Stimulated activated CD8-positive, alpha-beta memory T cell treated with anti-CD3 and anti-CD28 coated beads, Interleukin-4, amount 100 ng/mL, for 24 hours (primary cell): ENCODE measurements around the gene PTPRN2.
"Not testable (repeated sequence)": the region's sequence is repeated elsewhere in the genome, so short reads cannot be mapped to it uniquely, and the experiment has no call there.

Experiments used
- DNase-seq: peaks from one replicate; pipeline ENCODE4 v3.0.0-alpha.2; 2020; ENCODE audit warnings: low read depth

The PTPRN2 gene

GRCh38 chr7:158550886-158551452 lies 36.7 kb downstream of the PTPRN2 start:
- DNase-seq: no peak

- DNase-seq: no peak
Measured at GRCh38 chr7:158550394-158550700, 37.3 kb downstream of the PTPRN2 start.

DNA sequence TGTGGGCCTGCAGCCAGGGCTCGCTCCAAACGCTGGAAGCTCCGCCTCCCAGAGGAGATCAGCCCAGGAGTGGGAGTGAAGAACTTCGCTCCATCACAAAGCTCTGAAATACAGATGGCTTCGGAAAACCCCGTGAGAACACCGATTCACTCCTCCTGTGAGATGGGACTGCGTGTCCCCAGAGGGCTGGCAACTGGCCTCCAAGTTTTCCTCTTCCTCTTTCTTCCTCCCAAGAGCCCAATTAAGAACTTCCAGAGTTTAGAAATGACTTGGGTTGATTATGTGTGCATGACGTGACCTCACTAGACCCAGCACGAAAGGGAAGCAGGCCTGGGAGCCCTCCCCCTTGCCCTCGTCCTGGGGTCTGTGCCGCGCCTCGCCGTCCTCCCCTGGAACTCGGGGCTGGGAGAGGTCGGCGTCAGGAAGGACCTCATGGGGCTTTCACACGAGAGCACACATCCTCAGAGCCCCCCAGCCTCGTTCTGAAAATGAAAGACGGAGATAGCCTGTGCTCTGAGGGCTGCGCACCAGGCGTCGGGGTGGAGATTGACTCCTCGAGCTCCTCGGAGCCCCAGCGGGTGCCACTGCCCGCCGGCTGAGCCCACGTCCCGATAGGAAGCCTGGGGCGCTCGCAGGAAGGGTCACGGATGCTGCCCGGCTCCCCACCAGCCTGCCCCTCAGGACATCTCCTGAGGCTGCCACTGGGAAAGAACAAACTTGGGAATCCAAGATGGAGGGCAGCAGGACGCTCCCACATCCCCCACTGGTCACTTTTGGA lies 37.8 kb downstream of the PTPRN2 start:
- no peak for DNase-seq

DNA sequence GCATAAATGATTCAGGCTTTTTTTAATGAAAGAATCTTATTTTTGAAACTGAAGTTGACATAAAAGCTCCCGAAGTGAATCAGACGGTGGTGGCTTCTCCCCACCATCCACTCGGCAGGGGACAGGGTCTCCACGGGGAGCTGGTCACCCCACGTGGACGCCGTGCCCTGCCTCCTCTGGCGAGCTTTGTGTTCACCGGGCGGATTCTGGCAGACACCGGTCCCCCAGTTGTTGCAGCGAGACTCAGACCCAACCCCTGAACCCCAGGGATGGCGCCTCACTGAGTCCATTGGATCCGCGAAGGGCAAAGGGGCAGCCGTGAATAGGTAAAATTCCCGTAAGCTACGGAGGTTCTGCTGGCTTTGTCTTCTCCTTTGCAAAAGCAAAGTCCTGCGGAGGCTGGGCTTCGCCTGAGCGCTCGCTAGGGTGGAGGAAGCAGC lies 38.4 kb downstream of the PTPRN2 start:
- DNase-seq: no peak

- no peak for DNase-seq
Measured at GRCh38 chr7:158548726-158549125, 38.9 kb downstream of the PTPRN2 start.

- DNase-seq: no peak
Measured at GRCh38 chr7:158547817-158548216, 39.8 kb downstream of the PTPRN2 start.

GRCh38 chr7:158546626-158547025 lies 41.0 kb downstream of the PTPRN2 start:
- DNase-seq: no peak

- DNase-seq: no peak
Measured at GRCh38 chr7:158546214-158546613, 41.4 kb downstream of the PTPRN2 start.

DNA sequence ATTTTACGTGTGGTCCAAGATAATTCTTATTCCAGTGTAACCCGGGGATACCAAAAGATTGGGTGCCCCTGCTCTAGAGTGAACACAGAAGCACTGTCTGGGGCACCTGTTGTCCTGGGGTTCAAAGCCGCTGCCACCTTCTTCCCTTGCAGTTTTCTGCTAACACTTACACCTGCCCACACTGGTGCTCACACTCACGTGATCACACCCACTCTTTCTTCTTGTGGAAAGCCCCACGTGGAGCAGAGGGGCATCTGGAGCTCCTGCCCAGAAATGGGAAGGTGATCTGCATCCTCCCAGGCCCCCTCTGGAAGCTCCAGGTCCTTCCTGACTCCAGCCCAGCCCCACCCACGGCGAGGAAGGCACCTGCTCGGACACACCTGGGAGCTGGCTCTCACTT lies 42.9 kb downstream of the PTPRN2 start:
- no peak for DNase-seq

DNA sequence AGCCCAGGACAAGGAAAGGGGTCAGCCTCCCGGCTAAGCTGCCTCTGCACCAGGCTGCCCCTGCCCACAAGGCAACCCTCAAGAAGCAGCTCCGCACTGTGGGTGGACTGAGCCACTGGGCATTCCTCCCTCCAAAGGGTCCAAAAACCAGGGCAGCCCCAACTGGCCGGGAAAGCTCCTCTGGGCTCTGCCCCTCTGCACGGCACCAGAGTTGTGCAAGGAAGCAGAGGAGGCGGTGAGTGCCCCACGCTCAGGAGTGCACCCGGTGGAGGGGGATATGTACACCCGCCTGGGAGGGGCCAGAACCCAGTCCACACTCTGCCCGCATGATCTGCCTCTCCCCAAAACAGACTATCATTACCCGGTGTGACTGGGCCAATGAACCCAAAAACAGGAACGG lies 43.8 kb downstream of the PTPRN2 start:
- no peak for DNase-seq

DNA sequence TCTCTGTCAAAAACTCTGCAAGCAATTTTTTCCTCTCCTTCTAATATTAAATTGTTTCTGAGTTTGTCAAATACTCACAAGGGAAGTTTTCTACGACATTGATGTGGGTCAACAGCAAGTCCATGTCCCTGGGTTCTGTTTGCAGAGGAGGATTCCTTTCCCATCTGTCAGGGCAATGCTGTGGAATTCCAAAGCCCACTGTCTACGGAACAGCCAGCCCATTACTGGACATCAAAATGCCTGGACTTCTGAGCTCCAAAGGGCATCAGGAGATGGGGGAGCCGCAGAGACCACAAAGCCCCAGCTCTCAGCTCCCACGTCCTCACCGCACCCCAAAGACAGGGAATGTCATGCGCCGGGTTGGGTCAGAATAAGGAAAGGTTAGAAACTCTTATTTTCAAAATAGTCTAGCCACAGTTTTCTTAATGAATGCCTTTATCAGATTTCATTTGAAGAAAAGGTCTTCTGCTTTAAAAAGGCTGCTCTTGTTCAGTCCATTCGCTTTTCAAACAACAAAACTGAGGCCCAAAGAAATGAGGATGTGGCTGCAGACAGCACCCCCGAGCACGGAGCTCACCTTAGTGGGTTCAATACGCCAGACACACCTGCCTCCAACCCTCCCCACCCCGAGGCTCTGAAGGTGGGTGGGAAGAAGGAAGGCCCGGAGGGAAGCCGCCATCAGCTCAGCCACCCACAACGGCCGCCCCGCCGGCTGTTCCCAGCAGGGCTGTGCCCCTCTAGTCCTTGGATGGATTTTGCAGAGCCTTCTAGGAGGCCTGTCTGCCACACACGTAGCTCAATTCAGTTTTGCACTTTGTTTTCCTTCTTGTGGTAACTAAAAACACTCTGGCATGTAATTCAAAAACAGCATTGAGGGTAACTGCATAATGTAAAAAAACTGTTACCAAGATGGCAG lies 44.7 kb downstream of the PTPRN2 start:
- DNase-seq: no peak

DNA sequence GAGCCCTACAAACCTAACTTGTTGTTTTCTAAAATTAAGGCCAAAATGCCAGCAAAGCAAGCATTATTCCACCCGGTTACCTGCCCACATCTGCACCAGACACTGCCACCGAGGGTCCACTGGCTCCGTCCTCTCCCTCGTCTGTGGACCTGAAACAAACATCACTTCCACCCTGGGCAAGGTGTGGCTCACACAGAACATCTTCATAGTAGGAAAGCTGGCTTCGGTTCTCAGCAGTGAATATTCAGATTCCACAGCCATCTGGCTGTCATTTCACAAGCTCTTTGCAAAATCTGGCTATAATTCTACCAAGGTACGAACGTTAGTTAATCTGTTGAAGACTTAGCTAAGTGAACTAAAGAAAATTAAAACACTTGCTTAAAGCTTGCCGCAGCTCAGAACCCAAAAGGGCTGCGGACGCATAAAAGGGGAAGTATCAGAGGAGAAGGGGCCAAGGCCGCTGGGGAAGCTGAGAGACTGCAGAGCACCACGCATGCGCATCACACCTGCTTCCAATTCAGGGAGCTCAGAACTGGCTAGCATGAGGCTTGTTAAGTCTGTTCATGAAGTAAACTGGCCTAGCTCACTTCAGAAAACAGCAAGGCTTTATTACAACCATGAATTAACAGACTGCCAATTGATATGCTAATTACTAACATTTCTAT lies 46.1 kb downstream of the PTPRN2 start:
- DNase-seq: peak; percentile 11

- DNase-seq: no peak
Measured at GRCh38 chr7:158539711-158540146, 47.9 kb downstream of the PTPRN2 start.

DNA sequence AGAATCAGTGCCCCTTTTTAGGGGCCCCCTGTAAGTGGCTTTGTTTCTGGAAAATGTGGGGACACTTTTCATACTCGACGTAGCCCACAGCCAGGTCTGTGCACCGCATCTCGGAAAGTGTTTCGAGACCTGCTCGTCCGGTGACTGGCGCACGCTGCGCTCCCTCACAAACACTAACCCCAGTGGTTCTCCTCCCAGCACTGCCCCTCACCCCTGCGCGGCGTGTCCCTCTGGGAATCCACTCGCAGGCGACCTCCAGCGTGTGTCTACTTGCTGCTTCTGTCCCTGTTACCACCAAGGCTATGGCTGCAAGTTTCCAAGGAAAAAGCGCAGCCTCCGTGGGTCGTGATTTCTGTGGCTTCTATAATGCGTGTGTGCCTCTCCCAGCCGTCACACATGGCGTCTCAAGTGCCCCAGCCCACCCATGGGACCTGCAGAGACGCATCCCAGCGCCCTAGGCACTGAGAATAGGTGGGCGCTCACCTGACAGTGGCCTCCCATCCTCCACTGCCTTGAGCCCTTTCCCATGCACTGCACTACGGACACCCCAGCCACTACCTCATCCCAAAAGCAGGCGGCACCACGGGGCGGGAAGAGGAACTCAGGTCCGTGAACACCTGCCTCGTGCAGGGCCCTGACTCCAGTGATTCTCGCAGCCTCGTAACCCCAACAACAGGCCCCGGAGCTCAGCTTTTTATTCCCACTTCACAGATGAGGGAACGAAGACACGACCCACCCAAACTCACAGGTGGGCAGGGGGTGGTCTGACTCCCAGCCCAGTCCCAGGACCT lies 49.3 kb downstream of the PTPRN2 start:
- DNase-seq: no peak

DNA sequence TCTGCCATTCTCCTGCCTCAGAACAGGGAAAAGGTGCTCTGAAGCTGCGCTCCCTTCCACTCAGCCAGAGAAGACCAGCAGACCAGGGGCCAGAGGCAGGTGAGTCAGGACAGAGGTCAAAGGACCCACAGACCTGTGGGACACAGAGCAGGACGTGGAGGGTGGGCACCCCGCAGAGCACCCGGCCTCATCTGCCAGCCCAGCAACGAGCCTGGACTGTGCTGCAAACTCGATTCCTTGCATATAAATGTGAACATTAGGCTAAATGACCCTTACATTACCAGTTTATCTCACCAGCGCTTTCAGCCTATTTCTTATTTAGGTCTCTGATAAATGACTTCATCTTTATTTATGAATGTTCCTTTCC lies 50.1 kb downstream of the PTPRN2 start:
- DNase-seq: no peak

DNA sequence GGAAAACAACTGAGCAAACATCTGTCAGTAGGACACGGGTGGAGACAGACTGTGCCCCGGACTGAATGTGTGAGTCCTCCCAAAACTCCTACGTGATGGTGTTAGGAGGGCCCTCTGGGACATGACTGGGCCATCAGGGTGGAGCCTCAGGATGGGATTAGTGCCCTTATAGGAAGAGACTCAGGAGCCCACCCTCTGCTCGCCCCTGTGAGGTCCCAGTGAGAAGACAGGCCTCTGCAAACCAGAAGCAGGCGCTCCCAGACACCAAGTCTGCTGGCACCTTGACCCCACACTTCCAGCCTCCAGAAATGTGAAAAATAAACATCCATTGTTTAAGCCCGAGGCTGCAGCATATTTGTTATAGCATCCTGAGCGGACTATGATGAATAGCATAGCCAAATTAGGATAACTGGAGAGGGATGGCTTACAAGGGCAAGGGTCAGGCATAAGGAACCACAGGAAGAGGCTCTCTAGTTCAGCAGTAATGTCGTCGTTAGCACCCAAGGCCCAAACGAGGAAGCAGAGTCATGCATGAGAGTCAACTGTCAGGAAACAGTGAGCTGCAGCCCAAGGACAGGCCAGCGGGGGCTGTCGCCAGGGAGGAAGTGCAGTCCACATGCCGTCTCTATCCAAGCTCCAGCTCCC lies 50.6 kb downstream of the PTPRN2 start:
- no peak for DNase-seq

- no peak for DNase-seq
Measured at GRCh38 chr7:158535079-158535478, 52.5 kb downstream of the PTPRN2 start.

DNA sequence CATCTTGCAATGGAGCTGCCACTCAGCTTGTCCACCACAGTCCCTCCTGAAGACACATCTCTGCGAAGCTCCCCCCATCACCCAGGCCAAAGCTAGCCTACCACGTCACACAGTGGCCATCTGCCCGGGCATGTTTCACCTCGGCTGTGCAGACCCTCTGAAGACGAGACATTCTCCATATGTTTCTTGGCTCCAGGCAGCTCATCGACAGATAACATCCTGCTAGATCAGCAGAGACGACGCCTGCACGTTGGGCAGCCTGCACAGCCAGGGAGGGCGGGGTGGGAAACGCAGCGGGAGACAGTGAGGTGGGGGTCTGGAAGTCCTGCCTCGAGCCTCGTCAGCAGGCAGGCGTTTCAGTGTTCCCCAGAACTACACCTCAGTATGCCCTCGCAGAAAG lies 53.0 kb downstream of the PTPRN2 start:
- DNase-seq: no peak

DNA sequence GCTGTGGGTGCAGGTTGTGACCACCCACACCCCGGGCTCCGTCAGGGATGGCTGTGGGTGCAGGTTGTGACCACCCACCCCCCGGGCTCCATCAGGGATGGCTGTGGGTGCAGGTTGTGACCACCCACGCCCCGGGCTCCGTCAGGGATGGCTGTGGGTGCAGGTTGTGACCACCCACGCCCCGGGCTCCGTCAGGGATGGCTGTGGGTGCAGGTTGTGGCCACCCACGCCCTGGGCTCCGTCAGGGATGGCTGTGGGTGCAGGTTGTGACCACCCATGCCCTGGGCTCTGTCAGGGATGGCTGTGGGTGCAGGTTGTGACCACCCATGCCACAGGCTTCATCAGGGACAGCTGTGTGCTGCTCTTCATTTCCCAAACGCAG lies 53.5 kb downstream of the PTPRN2 start:
- DNase-seq: not testable (repeated sequence)

- no peak for DNase-seq
Measured at GRCh38 chr7:158533386-158534133, 54.1 kb downstream of the PTPRN2 start.
